Measurements from ENCODE around the gene VIPR2. TPM values are rescaled to one million over a fixed set of nuclear protein-coding genes. Genes with fewer than 3 reads are reported as not detected.
A peak's percentile ranks its signal among the peaks of the same experiment; 100 is the strongest.
"Not testable (repeated sequence)": the region's sequence is repeated elsewhere in the genome, so short reads cannot be mapped to it uniquely, and the experiment has no call there.

The VIPR2 gene
- total RNA-seq, 1 donor from 2014 or later: 2.0 TPM

GRCh38 chr7:159112136-159113011, 32.3 kb downstream of the VIPR2 start:
- peak; percentile 35 for DNase-seq (ENCODE audit: low spot score)
- intact Hi-C loops (cut with DNase I): no loop called here

DNA sequence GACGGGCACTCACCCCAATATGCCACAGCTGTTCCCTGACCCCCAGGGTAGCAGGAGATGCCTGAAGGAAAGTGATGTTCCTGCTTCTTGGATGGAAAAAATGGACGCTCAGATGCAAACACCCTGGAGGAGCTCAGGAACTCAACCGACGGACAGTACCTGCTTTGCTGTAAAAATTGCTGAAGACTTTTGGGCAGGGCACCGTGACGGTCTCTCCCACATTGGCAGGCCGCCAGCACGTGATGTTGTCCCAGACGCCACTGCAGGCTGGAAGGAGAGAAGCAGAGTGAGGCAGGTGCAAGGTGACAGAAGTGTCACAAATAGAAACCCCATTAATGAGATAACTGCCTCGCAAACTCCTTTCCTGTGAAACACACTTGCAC, 35.0 kb downstream of the VIPR2 start:
- DNase-seq (ENCODE audit: low spot score) (peak; percentile 59), ATAC-seq (no peak)
- intact Hi-C loops (cut with DNase I): no loop called here

More at GRCh38 chr7:159112136-159113011, 32.3 kb downstream of the VIPR2 start:
- no peak for ATAC-seq

DNA sequence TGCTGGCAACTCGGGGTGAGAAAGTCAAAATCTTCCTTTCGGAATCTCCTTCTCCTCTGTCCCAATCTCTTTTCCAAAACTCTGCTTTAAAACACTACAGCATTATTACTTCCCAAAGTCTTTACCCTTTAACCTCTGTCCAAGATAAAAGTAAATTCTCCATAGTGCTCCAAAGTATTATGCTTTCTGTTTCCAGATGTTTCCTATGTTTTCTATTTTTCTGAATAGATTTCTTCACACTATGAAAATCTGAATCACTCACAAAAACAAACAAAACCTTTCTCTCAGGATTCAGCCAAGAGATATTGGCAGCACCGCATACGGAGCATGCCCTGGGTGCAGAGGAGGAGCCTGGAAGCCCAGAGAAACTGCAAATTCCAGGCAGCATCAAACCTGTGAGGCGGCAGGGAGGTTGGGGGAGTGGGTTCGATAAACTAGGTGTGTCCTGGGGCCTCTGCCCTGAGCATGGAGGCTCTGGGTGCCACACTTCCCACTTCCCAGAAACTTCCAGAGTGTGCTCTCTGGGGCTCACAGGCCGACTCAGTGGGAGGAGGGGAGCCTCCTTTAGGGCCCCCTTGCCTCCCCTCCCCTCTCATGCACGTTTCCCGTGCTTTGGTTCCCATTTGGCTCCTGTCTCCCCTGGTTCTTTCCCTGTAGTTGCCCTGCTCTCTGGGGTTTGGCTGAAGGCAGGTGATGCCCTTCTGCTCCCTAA, 35.6 kb downstream of the VIPR2 start:
- intact Hi-C loops (cut with DNase I): no loop called here
- DNase-seq (ENCODE audit: low spot score): peak; percentile 46

DNA sequence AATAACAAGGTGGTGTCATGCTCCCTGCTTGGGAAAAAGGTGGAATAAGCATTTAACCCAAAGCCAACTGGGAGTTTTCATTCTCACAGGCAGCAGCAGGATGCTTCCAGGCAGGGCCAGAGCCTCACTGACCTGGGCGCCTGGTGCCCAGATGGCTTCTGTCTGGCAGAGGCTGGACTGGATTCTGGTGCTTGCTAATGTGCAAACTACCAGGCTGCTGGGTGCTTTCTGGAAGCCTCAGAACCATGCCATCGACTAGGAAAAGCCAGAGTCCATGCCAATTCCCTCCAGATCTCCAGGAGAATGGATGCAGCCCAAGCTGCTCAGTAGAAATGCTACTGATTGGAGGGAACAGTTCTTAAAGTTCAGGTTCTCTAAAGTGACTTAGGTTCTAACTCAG, 36.2 kb downstream of the VIPR2 start:
- intact Hi-C loops (cut with DNase I): no loop called here
- ATAC-seq (no peak), DNase-seq (ENCODE audit: low spot score) (peak; percentile 37)

More for the DNA sequence above, 35.6 kb downstream of the VIPR2 start:
- ATAC-seq: peak; percentile 72

DNA sequence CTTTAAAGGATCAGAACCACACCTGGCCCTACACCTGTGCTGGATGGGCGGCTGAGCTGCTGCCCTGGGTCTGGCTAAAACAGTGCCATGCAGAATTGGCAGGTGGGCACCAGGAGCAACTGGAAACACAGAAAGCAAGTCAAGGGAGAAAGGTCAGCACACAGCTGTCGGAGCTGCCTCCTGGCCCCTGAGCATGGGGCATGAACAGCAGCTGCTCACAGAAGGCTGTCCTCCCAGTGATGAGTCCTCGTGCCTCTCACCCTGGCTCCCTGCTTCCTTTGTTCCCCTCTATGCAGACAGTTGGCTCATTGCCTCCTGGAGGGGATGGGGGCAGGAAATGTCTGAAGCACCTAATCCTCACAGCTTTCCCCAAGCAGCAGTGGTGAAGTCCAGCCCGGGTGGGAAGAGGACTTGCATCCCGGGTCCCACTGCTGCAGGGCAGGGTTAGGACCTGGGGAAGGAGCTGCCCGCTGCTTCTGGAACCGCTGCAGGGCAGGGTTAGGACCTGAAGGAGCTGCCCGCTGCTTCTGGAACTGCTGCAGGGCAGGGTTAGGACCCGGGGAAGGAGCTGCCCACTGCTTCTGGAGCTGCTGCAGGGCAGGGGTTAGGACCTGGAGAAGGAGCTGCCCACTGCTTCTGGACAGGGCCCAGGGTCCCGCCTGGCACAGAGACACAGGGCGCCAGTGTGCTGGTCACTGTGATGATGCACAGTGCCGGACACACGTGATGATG, 37.3 kb downstream of the VIPR2 start:
- DNase-seq (ENCODE audit: low spot score): peak; percentile 30
- intact Hi-C loops (cut with DNase I): no loop called here

DNA sequence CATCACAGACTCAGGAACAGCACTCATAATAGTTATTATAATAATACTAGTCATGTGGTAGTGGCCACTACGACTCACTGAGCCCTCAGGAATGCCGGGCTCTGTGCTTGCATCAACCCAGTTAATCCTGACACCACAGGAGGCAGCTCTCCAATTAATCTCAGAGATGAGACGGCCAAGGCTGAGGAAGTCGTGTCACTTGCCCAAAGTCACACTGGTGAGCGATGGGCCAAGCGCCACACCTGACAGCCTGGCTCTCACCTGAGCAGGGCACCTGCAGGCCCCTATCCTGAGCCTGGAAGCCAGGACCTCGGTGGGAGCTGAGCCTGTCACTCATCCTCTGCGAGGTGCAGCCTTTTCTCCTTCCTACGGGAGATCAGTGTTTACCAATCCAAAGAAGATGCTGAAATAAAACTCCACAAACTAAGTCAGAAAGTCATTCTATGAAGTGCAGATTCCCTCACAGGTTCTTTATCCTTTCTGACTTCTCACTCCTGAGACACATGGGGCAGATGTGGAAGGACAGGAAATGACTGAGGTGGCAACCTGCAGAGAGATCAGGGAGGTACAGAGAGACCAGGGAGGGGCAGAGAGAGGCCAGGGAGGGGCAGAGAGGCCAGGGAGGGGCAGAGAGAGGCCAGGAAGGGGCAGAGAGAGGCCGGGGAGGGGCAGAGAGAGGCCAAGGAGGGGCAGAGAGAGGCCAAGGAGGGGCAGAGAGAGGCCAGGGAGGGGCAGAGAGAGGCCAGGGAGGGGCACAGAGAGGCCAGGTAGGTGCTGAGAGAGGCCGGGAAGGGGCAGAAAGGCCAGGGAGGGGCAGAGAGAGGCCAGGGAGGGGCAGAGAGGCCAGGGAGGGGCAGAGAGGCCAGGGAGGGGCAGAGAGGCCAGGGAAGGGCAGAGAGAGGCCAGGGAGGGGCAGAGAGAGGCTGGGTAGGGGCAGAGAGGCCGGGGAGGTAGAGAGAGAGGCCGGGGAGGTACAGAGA, 38.5 kb downstream of the VIPR2 start:
- DNase-seq (ENCODE audit: low spot score) (peak; percentile 50), ATAC-seq (no peak)
- intact Hi-C loops (cut with DNase I): no loop called here

More for the DNA sequence above, 37.3 kb downstream of the VIPR2 start:
- peak; percentile 5 for ATAC-seq

DNA sequence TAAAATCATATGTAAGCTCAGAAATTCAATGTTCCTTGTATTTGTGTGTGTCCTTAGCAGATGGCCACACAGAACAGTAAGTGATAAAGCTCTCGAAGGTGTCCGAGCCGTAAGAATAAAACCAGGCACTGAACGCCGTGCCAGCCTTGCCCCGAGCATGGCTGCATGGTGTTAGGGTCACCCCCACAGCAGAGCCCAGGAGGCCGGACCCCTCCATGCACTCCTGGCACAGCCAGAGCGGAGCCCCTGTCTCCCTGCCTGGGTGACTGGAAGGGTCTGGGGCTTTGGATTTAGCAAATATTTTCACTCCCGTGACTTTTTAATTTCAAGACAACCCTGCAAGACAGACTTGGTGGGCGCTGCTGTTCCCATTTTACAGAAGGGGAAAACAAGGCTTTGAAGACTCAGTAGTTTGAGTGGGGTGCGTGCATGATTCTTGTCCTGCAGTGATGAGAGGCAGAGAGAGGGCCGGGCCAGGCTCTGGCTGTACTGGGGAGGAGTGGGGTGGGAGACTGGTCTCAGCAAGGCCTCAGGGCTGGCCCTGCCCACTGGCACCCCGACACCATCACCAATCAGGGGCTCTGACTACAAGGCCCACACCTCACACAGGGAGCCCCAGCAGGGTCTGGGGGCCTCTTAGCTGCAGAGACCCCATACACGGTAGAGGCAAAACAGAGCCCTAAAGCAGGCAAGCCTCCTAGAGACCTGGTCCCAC, 39.4 kb downstream of the VIPR2 start:
- DNase-seq (ENCODE audit: low spot score) (peak; percentile 40), ATAC-seq (no peak)
- intact Hi-C loops (cut with DNase I): no loop called here

DNA sequence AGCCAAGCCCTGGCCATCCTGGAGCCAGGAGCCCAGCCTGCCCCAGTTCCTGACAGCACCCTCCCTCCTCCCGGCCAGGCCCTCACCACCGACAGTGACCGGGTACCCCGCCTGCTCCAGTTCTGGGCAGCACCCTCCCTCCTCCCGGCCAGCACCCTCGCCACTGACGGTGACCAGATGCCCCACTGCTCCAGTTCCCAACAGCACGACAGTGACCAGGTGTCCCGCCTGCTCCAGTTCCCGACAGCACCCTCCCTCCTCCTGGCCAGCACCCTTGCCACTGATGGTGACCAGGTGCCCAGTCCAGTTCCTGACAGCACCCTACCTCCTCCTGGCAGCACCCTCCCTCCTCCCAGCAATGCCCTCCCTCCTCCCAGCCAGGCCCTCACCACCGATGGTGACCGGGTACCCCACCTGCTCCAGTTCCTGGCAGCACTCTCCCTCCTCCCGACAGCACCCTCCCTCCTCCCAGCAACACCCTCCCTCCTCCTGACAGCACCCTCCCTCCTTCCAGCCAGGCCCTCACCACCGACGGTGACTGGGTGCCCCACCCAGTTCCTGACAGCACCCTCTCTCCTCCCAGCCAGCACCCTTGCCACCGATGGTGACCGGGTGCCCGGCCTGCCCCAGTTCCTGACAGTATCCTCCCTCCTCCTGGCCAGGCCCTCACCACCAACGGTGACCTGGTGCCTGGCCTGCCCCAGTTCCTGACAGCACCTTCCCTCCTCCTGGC, 40.3 kb downstream of the VIPR2 start:
- intact Hi-C loops (cut with DNase I): no loop called here
- DNase-seq (ENCODE audit: low spot score) (peak; percentile 49), ATAC-seq (no peak)

DNA sequence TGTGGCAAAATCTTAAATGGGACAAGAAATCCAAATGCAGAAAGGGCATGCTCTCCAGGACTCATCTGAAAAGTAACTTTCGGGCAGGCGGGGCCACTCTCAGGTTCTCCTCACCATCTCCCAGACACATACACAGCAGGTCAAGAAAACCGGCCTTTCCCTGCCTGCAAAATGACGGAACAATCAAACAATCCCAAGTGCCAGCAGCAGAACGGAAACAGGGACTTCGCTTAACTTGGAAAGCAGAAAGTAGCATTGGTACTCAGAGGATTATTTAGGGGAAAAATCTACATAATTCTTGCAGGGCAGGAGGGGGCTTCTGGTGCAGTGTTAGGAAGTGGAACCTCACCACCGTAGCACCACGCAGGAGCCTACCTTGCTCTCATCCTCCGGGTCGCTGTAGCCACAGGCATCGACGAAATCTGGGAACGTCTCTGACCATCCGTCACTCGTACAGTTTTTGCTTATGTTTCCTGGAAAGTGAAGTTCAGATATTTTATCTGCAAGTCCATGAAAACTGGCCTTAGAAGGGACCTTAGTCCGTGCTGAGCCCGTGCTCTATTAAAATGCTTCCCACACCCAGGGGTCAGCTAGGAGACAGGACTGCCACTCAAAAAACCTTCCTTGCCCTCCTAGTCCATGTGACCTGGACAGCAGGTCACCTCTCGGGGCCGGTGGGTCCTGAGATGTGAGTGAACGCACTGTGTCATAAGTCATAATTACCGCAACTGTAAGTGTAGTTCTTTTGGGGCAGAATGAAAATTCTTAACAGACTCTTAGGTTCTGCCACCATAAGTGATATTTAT, 41.1 kb downstream of the VIPR2 start:
- no peak for ATAC-seq

DNA sequence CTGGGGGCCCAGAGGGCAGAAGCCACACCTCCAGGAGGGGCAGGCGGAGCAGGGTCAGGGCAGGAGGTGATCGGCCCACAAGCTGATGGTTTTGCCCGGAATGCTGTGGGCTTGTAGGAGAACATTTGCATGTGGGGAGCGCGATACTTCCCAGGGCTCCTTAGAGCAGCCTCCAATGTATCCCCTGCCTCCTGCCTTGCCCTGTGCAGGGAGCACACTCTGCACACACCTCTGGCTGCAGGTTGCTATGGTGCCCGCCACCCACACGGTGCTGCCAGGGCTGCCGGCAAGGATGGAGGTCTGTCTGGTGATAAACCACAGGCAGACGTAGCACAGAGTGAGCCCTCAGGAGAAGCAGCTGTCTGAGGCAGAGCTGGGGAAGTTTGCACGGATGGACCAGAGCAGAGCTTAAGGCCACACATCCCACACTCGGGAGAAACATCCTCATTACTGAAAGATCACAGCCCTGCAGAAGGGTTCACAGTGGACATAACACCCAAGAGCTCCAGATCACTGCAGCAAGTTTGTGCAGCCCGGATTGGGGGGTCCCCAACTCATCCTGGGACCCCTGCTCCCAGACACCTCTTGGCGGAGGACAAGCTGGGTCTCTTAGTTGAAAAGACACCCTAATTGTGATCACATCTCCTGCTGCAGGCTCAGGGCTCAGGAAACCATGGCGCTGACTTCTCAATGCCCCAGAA, 41.8 kb downstream of the VIPR2 start:
- DNase-seq (ENCODE audit: low spot score): peak; percentile 26
- intact Hi-C loops (cut with DNase I): no loop called here
- ATAC-seq: no peak

More for the DNA sequence above, 41.1 kb downstream of the VIPR2 start:
- DNase-seq (ENCODE audit: low spot score): peak; percentile 19
- intact Hi-C loops (cut with DNase I): no loop called here

- intact Hi-C loops (cut with DNase I); ATAC-seq: not testable (repeated sequence)
- peak; percentile 35 for DNase-seq (ENCODE audit: low spot score)
Measured at GRCh38 chr7:159101661-159102091, 43.0 kb downstream of the VIPR2 start.

GRCh38 chr7:159101083-159101395, 43.6 kb downstream of the VIPR2 start:
- peak; percentile 18 for DNase-seq (ENCODE audit: low spot score)
- intact Hi-C loops (cut with DNase I); ATAC-seq: not testable (repeated sequence)

GRCh38 chr7:159100281-159101082, 44.2 kb downstream of the VIPR2 start:
- ATAC-seq; intact Hi-C loops (cut with DNase I): not testable (repeated sequence)
- DNase-seq (ENCODE audit: low spot score): peak; percentile 19

DNA sequence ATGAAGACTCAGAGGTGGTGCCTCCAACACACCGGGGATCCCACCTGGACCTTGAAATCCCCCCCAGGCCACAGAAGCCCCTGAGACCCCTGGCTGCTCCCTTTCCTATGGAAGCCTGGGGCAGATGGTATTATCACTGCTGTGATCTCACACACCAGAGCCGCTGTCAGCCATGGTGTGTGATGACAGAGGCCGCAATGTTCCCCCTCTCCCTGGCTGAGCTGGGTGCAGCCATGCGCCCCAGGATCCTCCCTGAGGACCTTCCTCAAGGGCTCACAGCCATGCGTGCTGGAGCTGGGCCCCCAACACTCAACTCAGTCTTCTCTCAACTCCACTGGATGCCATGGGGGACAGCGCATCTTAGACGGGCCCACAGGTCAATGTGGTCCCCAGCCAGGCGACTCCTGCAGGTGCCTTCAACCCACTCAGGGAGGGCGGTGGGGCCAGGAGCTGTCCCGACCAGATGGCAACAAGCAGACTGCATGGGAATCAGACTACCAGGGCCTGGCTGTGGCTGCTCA, 44.9 kb downstream of the VIPR2 start:
- intact Hi-C loops (cut with DNase I): no loop called here
- no peak for ATAC-seq

More for the DNA sequence above, 44.9 kb downstream of the VIPR2 start:
- peak; percentile 49 for DNase-seq (ENCODE audit: low spot score)

All from sciatic nerve (tissue), 2 donors.